Measurements from ENCODE around the gene STUM. TPM values are rescaled to one million over a fixed set of nuclear protein-coding genes. Genes with fewer than 3 reads are reported as not detected.
"Not testable (repeated sequence)": the region's sequence is repeated elsewhere in the genome, so short reads cannot be mapped to it uniquely, and the experiment has no call there.

STUM gene
- total RNA-seq, 1 experiment from 2014 or later, result 0.14 TPM

DNA sequence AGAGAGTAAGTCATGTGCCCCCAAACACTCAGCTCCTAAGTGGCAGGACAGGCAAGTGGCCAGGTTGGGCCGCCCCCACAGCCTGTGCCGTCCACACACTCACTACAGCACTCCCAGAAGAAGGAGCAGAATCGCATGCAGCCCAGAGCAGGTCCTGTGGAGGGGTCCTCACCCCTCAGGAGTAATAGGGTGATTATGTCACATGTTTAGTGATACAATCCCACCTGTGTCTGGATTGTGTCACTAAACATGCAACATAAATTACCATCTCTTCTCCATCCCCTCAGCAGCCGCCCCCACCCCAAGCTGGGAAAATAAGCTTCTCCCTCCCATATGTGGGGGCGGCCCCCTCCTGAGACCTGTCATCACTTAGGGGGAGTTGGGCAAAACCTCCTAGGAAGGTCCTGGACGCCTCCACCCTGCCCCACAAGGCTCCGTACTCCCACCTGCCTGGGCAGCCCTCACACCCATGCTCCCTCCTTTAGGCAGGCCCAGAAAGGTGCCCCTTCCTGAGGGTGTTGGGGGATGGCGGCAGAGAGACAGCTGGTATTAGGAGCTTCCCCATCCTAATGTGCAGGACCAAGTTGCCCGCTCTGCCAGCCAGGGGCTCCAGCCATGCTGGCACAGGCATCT lies 56.9 kb downstream of the STUM start:
- Histone ChIP-seq H3K36me3 (replicated peaks; ENCODE audit: control insufficient read depth, insufficient read depth, low read length) (no peaks in the 10 kb centered on the region), H3K27me3 (ENCODE audit: control insufficient read depth, insufficient read depth, low read length) (no peaks in the 10 kb centered on the region), H3K4me3 (ENCODE audit: insufficient read depth, low read depth, low read length) (no peak overlapping the region)
- DNase-seq, result no peak

DNA sequence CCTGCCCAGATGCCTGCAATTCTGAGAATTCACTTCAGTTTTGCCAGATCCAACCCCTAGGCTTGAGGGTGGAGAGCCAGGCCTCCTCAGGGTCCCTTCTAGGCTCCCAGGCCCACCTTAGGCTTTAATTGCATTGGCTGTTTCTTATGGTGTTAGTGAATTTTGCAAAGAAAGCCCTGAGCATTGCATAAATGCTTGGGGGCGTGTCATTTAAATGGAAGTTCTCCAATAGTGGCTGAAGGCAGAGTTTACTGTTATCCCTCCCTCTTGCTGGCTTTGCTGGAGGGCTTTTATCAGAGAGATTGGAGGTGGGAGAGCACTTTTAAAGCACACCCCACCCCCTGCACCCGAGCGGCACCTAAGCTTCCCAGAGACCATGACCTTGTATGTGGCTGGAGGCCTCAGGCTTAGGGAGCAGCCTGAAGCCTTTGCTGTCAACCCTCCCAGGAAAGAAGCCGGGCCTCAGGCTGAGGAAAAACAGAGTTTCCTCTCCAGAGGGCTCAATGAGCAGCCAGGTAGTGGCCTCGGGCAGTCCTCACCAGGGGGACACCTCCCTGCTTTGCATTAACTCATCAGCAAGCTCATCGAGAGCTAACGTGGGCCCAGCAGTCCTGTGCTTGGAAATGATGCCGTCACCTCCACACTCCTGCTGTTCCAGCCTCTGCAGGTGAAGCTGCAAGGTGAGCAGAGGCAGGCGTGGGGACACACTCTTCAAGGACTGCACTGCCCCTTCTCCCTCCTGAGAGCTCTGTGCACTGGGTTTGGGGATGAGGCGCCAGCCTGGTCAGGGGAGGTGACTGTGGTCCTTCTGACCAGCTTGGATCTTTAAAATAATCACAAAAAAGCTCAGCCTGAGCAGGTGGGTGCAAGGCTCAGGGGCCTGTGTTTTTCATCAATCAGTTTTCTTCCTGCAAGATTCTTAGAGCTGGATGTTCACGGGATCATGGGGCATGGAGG lies 58.0 kb downstream of the STUM start:
- no peaks in the 10 kb centered on the region for H3K36me3 ChIP-seq (replicated peaks; ENCODE audit: control insufficient read depth, insufficient read depth, low read length)
- H3K27me3 ChIP-seq (ENCODE audit: control insufficient read depth, insufficient read depth, low read length), result no peaks in the 10 kb centered on the region; the same call in 1 of the 2 replicates
- DNase-seq, result peak; percentile 67
- H3K4me3 ChIP-seq (ENCODE audit: insufficient read depth, low read depth, low read length), result no peak overlapping the region

DNA sequence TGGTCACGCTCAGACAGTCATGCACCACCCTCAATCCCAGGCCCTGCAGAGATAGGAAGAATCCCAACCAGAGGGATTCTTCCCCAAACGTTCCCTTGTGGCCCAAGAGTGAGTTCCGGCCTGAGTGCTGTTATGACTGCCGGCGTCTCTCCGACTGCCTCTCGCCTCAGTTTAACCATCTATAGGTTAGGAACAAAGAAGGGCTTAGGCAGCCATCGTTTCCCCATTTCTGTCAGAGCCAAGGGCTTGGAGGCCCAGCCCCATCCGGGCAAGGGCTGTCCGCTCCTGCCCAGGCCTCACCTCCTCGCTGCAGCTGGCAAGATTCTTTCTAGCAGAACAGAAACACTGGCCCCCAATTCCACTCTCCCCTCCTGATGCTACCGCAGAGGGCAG lies 58.7 kb downstream of the STUM start:
- H3K36me3 ChIP-seq (replicated peaks; ENCODE audit: control insufficient read depth, insufficient read depth, low read length), result no peaks in the 10 kb centered on the region
- no peak for DNase-seq
- H3K27me3 ChIP-seq (ENCODE audit: control insufficient read depth, insufficient read depth, low read length), result no peaks in the 10 kb centered on the region; the same call in 1 of the 2 replicates
- no peak overlapping the region for H3K4me3 ChIP-seq (ENCODE audit: insufficient read depth, low read depth, low read length)

DNA sequence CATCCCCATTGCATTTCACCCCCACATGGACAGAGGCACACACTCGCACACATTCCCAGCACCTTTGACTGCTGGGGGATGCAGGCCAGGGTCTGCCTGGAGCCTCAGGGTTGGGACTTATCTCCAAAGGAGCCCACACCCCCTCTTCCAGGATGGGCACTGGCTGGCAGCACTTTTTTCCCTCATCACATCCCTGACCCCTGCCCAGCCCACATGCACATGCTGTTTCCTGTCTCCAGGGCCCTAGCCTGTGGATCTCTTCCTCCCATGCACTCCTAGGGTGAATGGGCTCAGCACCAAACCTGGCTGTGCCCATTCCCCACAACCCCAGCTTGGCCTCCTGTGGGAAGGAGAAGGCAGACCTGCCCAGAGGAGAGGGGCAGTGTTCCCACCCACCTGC lies 59.3 kb downstream of the STUM start:
- H3K27me3 ChIP-seq (ENCODE audit: control insufficient read depth, insufficient read depth, low read length), result no peaks in the 10 kb centered on the region; the same call in 1 of the 2 replicates
- no peak for DNase-seq
- H3K4me3 ChIP-seq (ENCODE audit: insufficient read depth, low read depth, low read length), result no peak overlapping the region
- H3K36me3 ChIP-seq (replicated peaks; ENCODE audit: control insufficient read depth, insufficient read depth, low read length), result no peaks in the 10 kb centered on the region

DNA sequence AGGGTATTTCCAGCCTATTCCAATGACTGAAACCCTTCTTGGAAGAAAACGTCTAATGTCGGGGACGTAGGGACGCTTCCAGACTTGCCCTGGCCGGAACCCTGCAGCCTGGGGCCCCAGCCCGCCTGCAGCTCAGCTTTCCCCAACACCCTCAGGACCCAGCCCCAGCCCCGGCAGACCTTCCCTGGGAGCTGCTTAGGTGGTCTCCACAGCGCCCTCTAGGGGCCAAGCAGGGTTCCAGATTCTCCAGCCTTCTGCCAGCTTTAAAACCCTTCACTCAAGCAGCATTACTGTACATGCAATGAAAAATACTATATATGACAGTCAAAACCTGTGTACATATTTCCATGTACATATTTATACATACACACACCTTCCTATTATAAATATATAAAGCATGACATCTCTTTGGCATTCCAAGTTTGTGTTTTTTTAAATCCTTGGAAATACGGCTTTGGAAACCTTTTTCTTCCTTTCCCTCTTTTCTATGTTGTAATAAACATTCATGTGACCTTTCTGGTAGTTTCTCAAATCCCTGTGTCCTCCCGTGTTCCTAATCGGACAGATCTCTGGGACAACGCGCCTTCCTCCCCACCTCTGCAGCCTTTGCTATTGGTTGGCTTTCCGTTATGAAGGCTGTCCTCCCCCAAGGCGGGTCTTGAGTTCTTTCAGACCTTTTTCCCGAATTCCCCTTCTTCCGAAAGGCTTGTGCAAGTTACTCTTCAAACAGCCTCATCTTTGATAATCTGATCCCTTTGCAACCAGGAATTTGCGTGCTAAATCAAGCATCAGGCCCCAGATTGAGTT lies 60.3 kb downstream of the STUM start:
- Histone ChIP-seq H3K36me3 (replicated peaks; ENCODE audit: control insufficient read depth, insufficient read depth, low read length) (no peaks in the 10 kb centered on the region), H3K4me3 (ENCODE audit: insufficient read depth, low read depth, low read length) (no peak overlapping the region), H3K27me3 (ENCODE audit: control insufficient read depth, insufficient read depth, low read length) (no peaks in the 10 kb centered on the region; the same call in 1 of the 2 replicates)
- peak; percentile 95 for DNase-seq

DNA sequence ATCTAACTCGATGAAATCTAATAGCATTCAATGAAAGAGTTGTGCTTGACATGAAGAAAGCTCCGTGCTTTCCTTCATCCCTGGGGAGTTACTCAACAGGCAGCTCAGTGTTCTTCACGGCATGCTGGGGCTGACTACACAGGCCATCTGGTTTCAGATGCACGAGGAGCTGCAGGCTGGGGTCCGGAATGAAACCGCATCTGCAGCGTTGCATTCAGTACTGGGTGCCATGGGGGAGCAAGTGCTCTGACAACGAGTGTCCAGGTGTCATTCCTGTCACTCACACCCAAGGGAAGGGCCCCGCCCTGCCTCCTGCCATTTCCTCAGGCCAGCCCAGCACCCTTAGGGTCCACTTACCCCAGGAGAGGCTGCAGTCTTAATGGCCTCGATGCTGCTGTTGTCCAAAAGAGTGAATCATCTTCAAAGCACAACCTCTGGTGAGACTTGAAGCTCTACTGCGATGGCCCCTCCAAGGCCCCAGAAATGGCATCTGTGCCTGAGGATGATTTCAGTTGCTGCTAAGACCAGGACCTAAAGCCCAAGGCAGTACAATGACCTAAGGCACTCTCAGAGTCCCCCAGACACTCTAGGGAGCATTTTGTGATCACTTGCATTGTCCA lies 61.4 kb downstream of the STUM start:
- Histone ChIP-seq H3K4me3 (ENCODE audit: insufficient read depth, low read depth, low read length) (no peak overlapping the region), H3K27me3 (ENCODE audit: control insufficient read depth, insufficient read depth, low read length) (no peaks in the 10 kb centered on the region; the same call in 1 of the 2 replicates), H3K36me3 (replicated peaks; ENCODE audit: control insufficient read depth, insufficient read depth, low read length) (no peaks in the 10 kb centered on the region)
- DNase-seq, result no peak

DNA sequence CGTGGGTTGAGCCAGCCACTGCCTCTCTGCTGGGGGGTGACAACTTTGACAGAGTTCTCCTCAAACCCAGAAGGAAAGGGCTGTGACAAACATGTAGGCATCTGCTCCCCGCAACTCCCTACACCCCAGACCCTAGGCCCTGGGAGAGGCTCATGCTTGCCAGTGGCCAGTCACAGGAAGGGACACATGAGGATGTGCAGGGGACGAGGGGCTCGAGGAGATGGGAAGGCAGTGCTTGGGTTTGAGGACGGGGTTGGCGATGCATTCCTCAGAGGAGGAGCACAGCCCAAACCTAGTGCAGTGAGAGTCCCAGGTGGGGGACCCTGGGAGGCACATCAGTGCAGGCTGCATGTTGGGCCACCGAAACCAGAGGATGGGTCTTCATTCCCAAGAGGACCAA lies 62.1 kb downstream of the STUM start:
- Histone ChIP-seq H3K27me3 (ENCODE audit: control insufficient read depth, insufficient read depth, low read length) (no peaks in the 10 kb centered on the region; the same call in 1 of the 2 replicates), H3K4me3 (ENCODE audit: insufficient read depth, low read depth, low read length) (no peak overlapping the region), H3K36me3 (replicated peaks; ENCODE audit: control insufficient read depth, insufficient read depth, low read length) (no peaks in the 10 kb centered on the region)
- DNase-seq, result no peak

DNA sequence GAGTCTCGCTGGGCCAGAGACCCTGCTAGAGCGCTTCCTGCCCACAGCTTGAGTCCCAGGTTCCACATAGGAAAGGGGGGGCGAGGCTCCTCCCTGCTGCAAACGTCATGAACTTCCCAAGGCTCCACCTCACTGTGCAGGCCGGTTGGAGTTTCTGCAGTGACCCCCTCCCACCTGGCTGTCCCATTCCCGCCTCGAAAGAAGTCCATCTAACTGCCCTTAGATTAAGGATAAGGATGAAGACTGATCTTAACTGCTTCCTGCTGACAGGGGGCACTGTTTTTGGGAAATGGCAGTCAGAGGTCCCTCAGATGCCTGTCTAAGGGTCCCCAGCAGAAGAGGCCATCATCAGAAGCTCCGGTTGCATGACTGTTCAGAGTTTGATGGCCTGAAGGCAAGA lies 62.7 kb downstream of the STUM start:
- no peak for DNase-seq
- Histone ChIP-seq H3K27me3 (ENCODE audit: control insufficient read depth, insufficient read depth, low read length) (no peaks in the 10 kb centered on the region; the same call in 1 of the 2 replicates), H3K4me3 (ENCODE audit: insufficient read depth, low read depth, low read length) (no peak overlapping the region), H3K36me3 (replicated peaks; ENCODE audit: control insufficient read depth, insufficient read depth, low read length) (no peaks in the 10 kb centered on the region)

DNA sequence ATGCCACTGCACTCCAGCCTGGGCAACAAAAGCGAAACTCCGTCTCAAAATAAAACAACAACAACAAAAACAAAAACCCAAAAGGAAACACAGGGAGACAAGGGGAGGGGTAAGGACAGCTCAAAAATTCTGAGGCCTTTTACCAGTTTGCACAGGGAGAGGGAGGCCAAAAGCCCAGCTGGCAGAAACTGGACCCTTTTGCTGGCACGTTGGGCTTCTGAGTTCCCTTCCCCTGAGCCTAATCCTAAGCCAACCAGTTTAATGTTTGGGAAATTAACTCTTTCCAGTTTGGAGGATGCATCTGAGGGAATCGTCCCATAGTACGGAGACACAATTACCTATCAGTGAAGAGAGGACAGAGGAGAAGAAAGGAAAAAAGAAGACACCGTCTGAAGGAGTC lies 63.4 kb downstream of the STUM start:
- not testable (repeated sequence) for H3K36me3 ChIP-seq (replicated peaks; ENCODE audit: control insufficient read depth, insufficient read depth, low read length); H3K27me3 ChIP-seq (ENCODE audit: control insufficient read depth, insufficient read depth, low read length); DNase-seq; H3K4me3 ChIP-seq (ENCODE audit: insufficient read depth, low read depth, low read length)

DNA sequence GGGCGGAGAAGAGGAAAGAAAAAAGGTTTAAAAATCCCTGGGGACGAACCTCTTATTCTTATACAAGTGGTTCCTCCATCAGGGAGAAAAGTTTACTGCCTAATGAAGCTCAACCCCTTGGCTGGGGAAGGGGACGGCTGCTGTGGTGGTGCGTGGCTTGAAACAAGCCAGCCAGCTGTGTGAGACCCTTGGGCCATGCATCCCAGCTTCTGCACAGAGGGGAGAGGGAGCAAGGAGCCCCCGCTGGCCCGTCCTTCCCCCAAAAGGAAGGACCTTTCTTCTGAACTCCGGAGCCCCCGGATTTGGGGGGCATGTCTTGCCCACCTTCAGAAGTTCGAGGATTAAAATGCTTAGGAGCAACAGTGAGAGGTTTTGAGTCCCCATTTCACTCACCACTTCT lies 67.3 kb downstream of the STUM start:
- Histone ChIP-seq H3K4me3 (ENCODE audit: insufficient read depth, low read depth, low read length) (no peak overlapping the region), H3K36me3 (replicated peaks; ENCODE audit: control insufficient read depth, insufficient read depth, low read length) (no peaks in the 10 kb centered on the region), H3K27me3 (ENCODE audit: control insufficient read depth, insufficient read depth, low read length) (no peaks in the 10 kb centered on the region; the same call in 1 of the 2 replicates)
- DNase-seq, result no peak

DNA sequence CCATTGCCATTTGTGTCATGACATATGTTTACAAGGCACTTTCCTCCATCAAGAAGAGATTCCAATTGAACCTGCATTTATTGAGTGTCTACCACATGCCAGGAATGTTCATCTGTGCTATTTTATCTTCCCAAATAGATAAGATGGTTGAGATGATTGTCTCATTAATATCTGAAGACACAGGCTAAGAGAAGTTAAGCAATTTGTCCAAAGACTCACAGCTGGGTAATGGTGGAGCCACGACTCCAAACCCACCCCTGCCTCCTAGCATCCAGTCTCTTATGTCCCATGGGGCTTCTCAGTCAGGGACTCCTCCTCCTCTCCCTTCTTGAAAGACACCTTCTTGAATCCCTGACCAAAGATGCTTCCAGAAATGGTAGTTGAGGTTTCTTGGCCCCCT lies 68.1 kb downstream of the STUM start:
- no peak for DNase-seq
- no peak overlapping the region for H3K4me3 ChIP-seq (ENCODE audit: insufficient read depth, low read depth, low read length)

DNA sequence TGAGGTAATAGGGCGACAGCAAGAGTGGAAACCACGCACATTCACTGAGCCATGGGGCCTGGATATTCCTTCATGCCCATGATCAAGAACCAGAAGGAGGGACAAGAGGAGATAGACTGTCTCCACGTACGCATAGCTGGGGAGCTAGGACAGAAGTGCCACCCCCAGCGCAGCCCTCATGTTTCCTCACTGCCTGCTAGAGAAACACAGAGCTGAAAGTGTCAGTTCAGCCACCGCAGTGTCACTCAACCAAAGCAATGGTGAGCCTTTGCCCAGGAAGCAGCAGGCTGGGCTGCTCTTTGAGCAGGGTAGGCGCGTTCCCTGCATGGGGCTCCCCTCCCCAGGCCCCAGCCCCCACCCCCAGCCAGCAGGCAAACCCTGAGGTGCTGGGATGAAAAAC lies 68.5 kb downstream of the STUM start:
- no peak for DNase-seq
- H3K27me3 ChIP-seq (ENCODE audit: control insufficient read depth, insufficient read depth, low read length), result no peaks in the 10 kb centered on the region; the same call in 1 of the 2 replicates
- no peak overlapping the region for H3K4me3 ChIP-seq (ENCODE audit: insufficient read depth, low read depth, low read length)
- H3K36me3 ChIP-seq (replicated peaks; ENCODE audit: control insufficient read depth, insufficient read depth, low read length), result no peaks in the 10 kb centered on the region

More for the DNA sequence above, 68.1 kb downstream of the STUM start:
- H3K27me3 ChIP-seq (ENCODE audit: control insufficient read depth, insufficient read depth, low read length), result no peaks in the 10 kb centered on the region; the same call in 1 of the 2 replicates
- H3K36me3 ChIP-seq (replicated peaks; ENCODE audit: control insufficient read depth, insufficient read depth, low read length), result no peaks in the 10 kb centered on the region

DNA sequence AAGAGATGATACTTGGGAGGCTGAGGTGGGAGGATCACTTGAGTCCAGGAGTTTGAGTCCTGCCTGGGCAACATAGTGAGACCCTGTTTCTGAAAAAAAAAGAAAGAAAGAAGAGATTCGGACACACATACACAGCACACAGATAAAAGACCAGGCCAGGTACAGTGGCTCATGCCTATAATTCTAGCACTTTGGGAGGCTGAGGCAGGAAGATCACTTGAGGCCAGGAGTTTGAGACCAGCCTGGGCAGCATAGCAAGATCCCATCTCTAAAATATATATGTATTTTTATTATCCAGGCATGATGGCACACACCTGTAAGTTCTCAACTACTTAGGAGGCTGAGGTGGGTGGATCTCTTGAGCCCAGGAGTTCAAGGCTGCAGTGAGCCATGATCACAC lies 69.2 kb downstream of the STUM start:
- not testable (repeated sequence) for H3K36me3 ChIP-seq (replicated peaks; ENCODE audit: control insufficient read depth, insufficient read depth, low read length); H3K4me3 ChIP-seq (ENCODE audit: insufficient read depth, low read depth, low read length); DNase-seq; H3K27me3 ChIP-seq (ENCODE audit: control insufficient read depth, insufficient read depth, low read length)

DNA sequence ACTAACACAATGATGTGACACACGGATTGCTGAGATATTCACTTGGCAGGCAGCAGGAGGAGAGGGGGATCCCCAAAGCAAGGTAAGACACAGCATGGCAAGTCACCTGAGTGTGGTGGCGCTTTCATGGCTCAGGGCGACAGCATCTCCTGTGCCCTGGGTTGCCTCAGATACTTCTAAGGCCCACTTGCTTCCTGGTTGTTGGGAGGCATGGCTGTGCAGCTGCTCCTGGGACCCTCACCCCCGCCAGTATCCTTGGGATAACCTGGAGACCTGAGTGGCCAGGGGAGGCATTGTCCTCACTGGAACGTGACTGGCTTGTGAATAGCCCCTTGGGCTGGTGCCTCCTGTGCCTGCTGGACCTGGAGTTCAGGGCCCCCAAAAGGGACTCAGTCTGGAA lies 69.8 kb downstream of the STUM start:
- DNase-seq, result no peak
- Histone ChIP-seq H3K36me3 (replicated peaks; ENCODE audit: control insufficient read depth, insufficient read depth, low read length) (no peaks in the 10 kb centered on the region), H3K27me3 (ENCODE audit: control insufficient read depth, insufficient read depth, low read length) (no peaks in the 10 kb centered on the region; the same call in 1 of the 2 replicates), H3K4me3 (ENCODE audit: insufficient read depth, low read depth, low read length) (no peak overlapping the region)
